Activated naive CD4-positive, alpha-beta T cell treated with anti-CD3 and anti-CD28 coated beads, Interleukin-2, amount 50 U/mL, for 16 hours (primary cell): ENCODE measurements around the gene PRKACA.
"Not testable (repeated sequence)": the region's sequence is repeated elsewhere in the genome, so short reads cannot be mapped to it uniquely, and the experiment has no call there.

Source experiments
- DNase-seq: peaks from one replicate; pipeline ENCODE4 v3.0.0-alpha.2; 2020

The PRKACA gene

GRCh38 chr19:14147797-14148605 lies 30.4 kb upstream of the PRKACA start:
- peak; percentile 54 for DNase-seq

- DNase-seq = no peak
Measured at GRCh38 chr19:14146789-14147216, 29.2 kb upstream of the PRKACA start.

GRCh38 chr19:14146169-14146568 lies 28.6 kb upstream of the PRKACA start:
- not testable (repeated sequence) for DNase-seq

- DNase-seq = no peak
Measured at GRCh38 chr19:14145381-14145780, 27.8 kb upstream of the PRKACA start.

GRCh38 chr19:14142262-14143190 lies 25.0 kb upstream of the PRKACA start:
- DNase-seq = no peak

GRCh38 chr19:14141041-14141440 lies 23.5 kb upstream of the PRKACA start:
- no peak for DNase-seq

GRCh38 chr19:14139944-14140343 lies 22.4 kb upstream of the PRKACA start:
- no peak for DNase-seq

- DNase-seq = no peak
Measured at GRCh38 chr19:14138576-14139265, 21.2 kb upstream of the PRKACA start.

- DNase-seq = peak; percentile 97
Measured at GRCh38 chr19:14136509-14137281, 19.1 kb upstream of the PRKACA start, which contains the start of gene ASF1B. Gene ASF1B (minus strand): TSS chr19:14136589. CDS start chr19:14136456, 133 bp downstream.

GRCh38 chr19:14135985-14136508 lies 18.5 kb upstream of the PRKACA start:
- no peak for DNase-seq

GRCh38 chr19:14135355-14135754 lies 17.8 kb upstream of the PRKACA start:
- DNase-seq = no peak

- DNase-seq = no peak
Measured at GRCh38 chr19:14127929-14128509, 10.5 kb upstream of the PRKACA start.

- DNase-seq = no peak
Measured at GRCh38 chr19:14127176-14127575, 9.6 kb upstream of the PRKACA start.

GRCh38 chr19:14122924-14123323 lies 5.4 kb upstream of the PRKACA start:
- DNase-seq = no peak

- DNase-seq = no peak
Measured at GRCh38 chr19:14120497-14120780, 2.9 kb upstream of the PRKACA start.

- no peak for DNase-seq
Measured at GRCh38 chr19:14119644-14120496, 2.3 kb upstream of the PRKACA start.

GRCh38 chr19:14119146-14119545 lies 1.6 kb upstream of the PRKACA start:
- no peak for DNase-seq

- peak; percentile 42 for DNase-seq
Measured at GRCh38 chr19:14118165-14119051, 846 bp upstream of the PRKACA start.

GRCh38 chr19:14116918-14117578 lies 514 bp downstream of the PRKACA start:
- peak; percentile 19 for DNase-seq
